Large intestine (tissue), 3 donors: Measurements from ENCODE around the gene TBX4. TPM values are rescaled to one million over a fixed set of nuclear protein-coding genes. Genes with fewer than 3 reads are reported as not detected.
"Not testable (repeated sequence)": the region's sequence is repeated elsewhere in the genome, so short reads cannot be mapped to it uniquely, and the experiment has no call there.

Source experiments
- DNase-seq, 2 donors: peaks; one replicate each; pipeline versions ENCODE4 v3.0.0 to v3.0.0-alpha.2; 2013
- H3K27ac ChIP-seq: one replicate; pipeline ENCODE4 v1.5.1; 2013; ENCODE audit warnings: low read length
- H3K27me3 ChIP-seq: 2 replicates; pipeline ENCODE4 v1.6.1; 2013; ENCODE audit warnings: low read length; ENCODE audit not compliant: control insufficient read depth, insufficient read depth
- H3K36me3 ChIP-seq: 2 replicates; pipeline ENCODE4 v1.6.1; 2013; ENCODE audit warnings: low read length; ENCODE audit not compliant: control insufficient read depth, insufficient read depth
- H3K4me1 ChIP-seq: one replicate; pipeline ENCODE4 v1.6.1; 2013; ENCODE audit warnings: low read length; ENCODE audit not compliant: control insufficient read depth, insufficient read depth
- H3K4me3 ChIP-seq: one replicate; pipeline ENCODE4 v1.5.1; 2013; ENCODE audit warnings: low read length
- H3K9me3 ChIP-seq: one replicate; pipeline ENCODE4 v1.6.1; 2013; ENCODE audit warnings: mild to moderate bottlenecking, low read depth, low read length, moderate library complexity; ENCODE audit not compliant: control insufficient read depth
- WGBS: methylation state at CpG from one replicate; pipeline ENCODE4 v1.1.5; 2013; ENCODE audit warnings: low lambda C conversion rate; ENCODE audit not compliant: insufficient coverage; 5-methylcytosine and 5-hydroxymethylcytosine counted together
- polyA plus RNA-seq: library from polyadenylated mRNA; unstranded; fragments of 120-200 nt; gene quantifications from one replicate; pipeline ENCODE4 v1.2.1, GENCODE V29; 2013

TBX4 gene
- polyA plus RNA-seq, 1 donor = 0.10 TPM

DNA sequence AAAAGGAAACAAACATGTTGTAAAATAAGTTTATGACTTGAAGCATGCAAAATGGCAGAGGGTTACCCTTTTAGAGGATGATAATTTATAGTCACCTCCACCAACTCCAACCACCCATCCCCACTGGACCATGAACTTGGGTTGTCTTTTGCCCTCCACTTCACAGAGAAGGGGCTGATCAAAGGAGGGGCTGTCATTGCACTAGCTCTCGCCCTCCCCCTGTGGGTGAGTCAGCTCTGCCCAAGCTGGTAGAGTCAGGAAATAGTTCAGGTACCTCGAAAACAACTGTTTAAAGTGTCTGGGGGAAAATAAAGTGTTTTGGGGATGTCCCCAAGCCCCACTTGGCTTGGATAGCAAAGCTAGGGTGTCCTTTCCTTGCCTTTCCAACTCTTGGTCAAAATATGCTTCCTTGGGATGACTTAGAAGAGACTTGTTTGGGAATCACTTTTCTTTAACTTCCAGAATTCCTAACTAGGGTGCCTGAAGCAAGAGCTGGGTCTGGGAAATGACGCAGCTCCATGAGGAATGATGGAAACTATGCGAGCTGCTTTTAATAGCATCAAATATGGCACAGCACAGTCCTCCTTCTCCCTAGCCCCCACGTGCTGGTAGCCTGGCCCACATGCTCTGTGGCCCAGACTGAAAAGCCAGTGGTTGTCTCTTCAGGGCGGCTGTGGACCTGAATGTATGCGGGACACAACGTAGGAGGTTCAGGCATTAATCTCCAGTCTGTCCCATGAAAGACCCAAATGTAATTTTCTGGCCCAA lies 40.7 kb downstream of the TBX4 start:
- no peak overlapping the region for H3K4me3 ChIP-seq
- H3K27ac ChIP-seq = no peak overlapping the region
- H3K27me3 ChIP-seq = no peaks in the 10 kb centered on the region
- DNase-seq = peak; percentile 32 to 44
- H3K4me1 ChIP-seq = peaks cover 58% of the 10 kb centered on the region
- H3K9me3 ChIP-seq = no peaks in the 10 kb centered on the region
- no peaks in the 10 kb centered on the region for H3K36me3 ChIP-seq
- no CpG with 5 or more reads among the region's 8 CpGs for WGBS

DNA sequence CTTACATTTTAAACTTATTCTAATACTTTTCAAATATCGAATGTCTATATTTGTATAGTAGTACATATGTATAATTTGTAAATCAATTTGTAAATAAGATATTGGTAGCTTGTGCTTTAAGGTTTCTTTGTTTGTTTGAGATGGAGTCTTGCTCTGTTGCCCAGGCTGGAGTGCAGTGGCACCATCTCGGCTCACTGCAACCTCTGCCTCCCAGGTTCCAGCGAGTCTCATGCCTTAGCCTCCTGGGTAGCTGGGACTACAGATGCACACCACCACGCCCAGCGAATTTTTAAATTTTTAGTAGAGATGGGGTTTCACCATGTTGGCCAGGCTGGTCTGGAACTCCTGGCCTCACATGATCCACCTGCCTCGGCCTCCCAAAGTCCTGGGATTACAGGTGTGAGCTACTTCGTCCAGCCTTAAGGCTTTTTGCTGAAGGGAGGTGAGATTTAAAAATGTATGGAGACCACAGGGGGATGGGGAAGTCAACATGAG lies 41.7 kb downstream of the TBX4 start:
- H3K36me3 ChIP-seq, DNase-seq, H3K27me3 ChIP-seq, H3K9me3 ChIP-seq, H3K4me3 ChIP-seq: not testable (repeated sequence)
- Histone ChIP-seq H3K27ac (peak overlapping the region; percentile 14), H3K4me1 (peaks cover 48% of the 10 kb centered on the region)
- 100% methylated on average over 1 of the region's 7 CpGs for WGBS

GRCh38 chr17:61494325-61495160 lies 42.3 kb downstream of the TBX4 start:
- H3K36me3 ChIP-seq = no peaks in the 10 kb centered on the region
- DNase-seq = peak; percentile 68 to 80
- H3K4me1 ChIP-seq = peaks cover 44% of the 10 kb centered on the region
- peak overlapping the region; percentile 62 for H3K27ac ChIP-seq
- no peaks in the 10 kb centered on the region for H3K9me3 ChIP-seq
- WGBS = no CpG with 5 or more reads among the region's 13 CpGs
- H3K27me3 ChIP-seq = no peaks in the 10 kb centered on the region
- no peak overlapping the region for H3K4me3 ChIP-seq

- H3K27ac ChIP-seq = peak overlapping the region; percentile 62
- no peak overlapping the region for H3K4me3 ChIP-seq
- peaks cover 37% of the 10 kb centered on the region for H3K4me1 ChIP-seq
- H3K36me3 ChIP-seq = no peaks in the 10 kb centered on the region
- no peaks in the 10 kb centered on the region for H3K27me3 ChIP-seq
- WGBS = 93% methylated on average over 3 of the region's 23 CpGs
- H3K9me3 ChIP-seq = no peaks in the 10 kb centered on the region
- DNase-seq = peak; percentile 38 to 51
Observed at GRCh38 chr17:61495161-61495857, 43.1 kb downstream of the TBX4 start.

DNA sequence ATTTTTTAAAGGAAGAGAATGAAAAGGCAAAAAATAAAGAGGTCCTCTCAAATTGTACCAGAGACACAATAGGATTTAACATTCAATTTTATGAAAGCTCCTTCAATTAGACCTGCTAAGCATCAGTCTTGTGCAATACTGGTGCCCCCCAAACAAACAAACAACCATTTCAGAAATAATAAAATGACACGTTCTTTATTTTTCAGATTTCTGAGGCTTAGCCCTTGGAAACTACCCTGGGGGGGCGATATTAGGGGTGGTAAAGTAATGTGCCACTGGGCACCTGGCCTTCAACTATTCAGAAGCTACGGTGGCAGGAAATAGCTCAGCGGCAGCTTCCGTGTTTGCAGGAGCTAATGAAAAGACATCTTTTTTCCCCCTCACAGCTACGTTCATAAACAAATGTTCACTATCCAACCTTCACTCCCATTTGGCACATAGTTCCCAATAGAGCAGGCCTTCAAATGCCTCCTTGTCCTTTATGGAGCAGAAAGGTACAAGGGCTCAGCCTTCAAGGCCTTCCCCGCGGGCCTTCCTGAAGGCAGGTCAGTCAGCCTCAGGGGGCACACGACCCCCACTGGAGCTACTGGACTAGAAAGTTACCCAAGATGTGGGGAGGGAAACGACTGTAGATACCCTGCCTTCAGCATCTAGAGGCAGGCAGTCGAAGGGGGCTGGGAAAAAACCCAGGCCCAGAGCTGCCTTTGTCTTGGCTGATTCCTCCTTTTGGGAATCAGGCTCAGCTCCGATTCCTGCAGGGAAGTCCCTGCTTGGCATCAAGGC lies 44.1 kb downstream of the TBX4 start:
- Histone ChIP-seq H3K27ac (no peak overlapping the region), H3K4me3 (no peak overlapping the region), H3K4me1 (peaks cover 28% of the 10 kb centered on the region), H3K27me3 (no peaks in the 10 kb centered on the region), H3K36me3 (no peaks in the 10 kb centered on the region), H3K9me3 (no peaks in the 10 kb centered on the region)
- DNase-seq = no peak
- WGBS = no CpG with 5 or more reads among the region's 12 CpGs

- DNase-seq = no peak
- Histone ChIP-seq H3K4me3 (no peak overlapping the region), H3K27me3 (no peaks in the 10 kb centered on the region), H3K9me3 (no peaks in the 10 kb centered on the region), H3K27ac (no peak overlapping the region), H3K36me3 (no peaks in the 10 kb centered on the region), H3K4me1 (peaks cover 28% of the 10 kb centered on the region)
- WGBS = no CpG with 5 or more reads among the region's 9 CpGs
Observed at GRCh38 chr17:61496957-61497653, 44.9 kb downstream of the TBX4 start.

GRCh38 chr17:61498042-61498994 lies 46.1 kb downstream of the TBX4 start:
- Histone ChIP-seq H3K27ac (no peak overlapping the region), H3K4me3 (no peak overlapping the region), H3K9me3 (no peaks in the 10 kb centered on the region), H3K27me3 (no peaks in the 10 kb centered on the region), H3K4me1 (peaks cover 19% of the 10 kb centered on the region), H3K36me3 (no peaks in the 10 kb centered on the region)
- WGBS = 96% methylated on average over 5 of the region's 8 CpGs
- DNase-seq = no peak

DNA sequence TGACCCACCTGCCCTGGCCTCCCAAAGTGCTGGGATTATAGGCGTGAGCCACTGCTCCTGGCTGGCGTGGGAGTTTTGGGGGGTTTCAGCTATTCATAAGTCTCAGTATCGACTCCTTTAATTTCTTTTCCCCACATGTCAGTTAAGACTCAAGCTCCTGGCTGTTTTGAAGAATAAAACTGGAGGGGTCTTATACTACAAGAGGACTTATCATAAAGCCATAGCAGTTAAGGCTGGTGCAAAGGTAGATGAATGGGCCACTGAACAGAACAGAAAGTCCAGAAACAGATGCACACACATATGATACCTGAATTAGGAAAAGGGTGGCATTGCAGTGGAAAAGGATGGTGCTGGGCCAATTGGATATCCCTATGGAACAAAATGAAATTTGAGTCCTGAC lies 47.4 kb downstream of the TBX4 start:
- Histone ChIP-seq H3K27me3 (no peaks in the 10 kb centered on the region), H3K27ac (no peak overlapping the region), H3K4me3 (no peak overlapping the region), H3K36me3 (no peaks in the 10 kb centered on the region), H3K4me1 (peaks cover 9% of the 10 kb centered on the region), H3K9me3 (no peaks in the 10 kb centered on the region)
- no peak for DNase-seq
- no CpG with 5 or more reads among the region's 3 CpGs for WGBS

GRCh38 chr17:61500287-61500686 lies 48.1 kb downstream of the TBX4 start:
- H3K4me1 ChIP-seq = peaks cover 3% of the 10 kb centered on the region
- no peak overlapping the region for H3K4me3 ChIP-seq
- H3K27ac ChIP-seq = no peak overlapping the region
- no peaks in the 10 kb centered on the region for H3K9me3 ChIP-seq
- 100% methylated on average over 1 of the region's 2 CpGs for WGBS
- no peaks in the 10 kb centered on the region for H3K36me3 ChIP-seq
- no peaks in the 10 kb centered on the region for H3K27me3 ChIP-seq
- no peak for DNase-seq
